GM19328 (cell line): ENCODE data around the gene ABCD3.

Source experiments
- ATAC-seq: cut with Tn5 transposase; IDR thresholded peaks from one replicate; pipeline ENCODE4 v1.9.1; 2021; ENCODE audit warnings: mild to moderate bottlenecking, moderate library complexity; ENCODE audit not compliant: unreplicated experiment

The ABCD3 gene

DNA sequence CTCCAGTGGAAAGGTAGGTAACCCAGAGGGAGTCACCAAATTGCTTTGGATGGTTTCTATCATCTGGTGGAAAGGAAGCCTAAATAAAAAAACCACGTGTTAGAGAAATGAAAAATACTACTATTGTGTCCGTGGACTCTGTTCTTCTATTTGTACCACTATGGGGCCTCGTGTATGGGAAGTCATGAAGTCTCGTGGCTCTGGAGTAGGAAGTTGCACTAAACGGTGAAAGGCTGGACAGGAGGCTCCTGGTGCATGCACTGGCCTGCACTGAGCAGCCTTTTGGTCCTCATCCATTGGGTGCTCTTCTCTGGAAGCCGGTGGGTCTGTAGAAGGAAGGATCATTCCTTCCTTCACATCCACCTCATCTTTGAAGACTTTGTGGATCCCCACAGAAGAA, 106.3 kb downstream of the ABCD3 start:
- no peak for ATAC-seq

DNA sequence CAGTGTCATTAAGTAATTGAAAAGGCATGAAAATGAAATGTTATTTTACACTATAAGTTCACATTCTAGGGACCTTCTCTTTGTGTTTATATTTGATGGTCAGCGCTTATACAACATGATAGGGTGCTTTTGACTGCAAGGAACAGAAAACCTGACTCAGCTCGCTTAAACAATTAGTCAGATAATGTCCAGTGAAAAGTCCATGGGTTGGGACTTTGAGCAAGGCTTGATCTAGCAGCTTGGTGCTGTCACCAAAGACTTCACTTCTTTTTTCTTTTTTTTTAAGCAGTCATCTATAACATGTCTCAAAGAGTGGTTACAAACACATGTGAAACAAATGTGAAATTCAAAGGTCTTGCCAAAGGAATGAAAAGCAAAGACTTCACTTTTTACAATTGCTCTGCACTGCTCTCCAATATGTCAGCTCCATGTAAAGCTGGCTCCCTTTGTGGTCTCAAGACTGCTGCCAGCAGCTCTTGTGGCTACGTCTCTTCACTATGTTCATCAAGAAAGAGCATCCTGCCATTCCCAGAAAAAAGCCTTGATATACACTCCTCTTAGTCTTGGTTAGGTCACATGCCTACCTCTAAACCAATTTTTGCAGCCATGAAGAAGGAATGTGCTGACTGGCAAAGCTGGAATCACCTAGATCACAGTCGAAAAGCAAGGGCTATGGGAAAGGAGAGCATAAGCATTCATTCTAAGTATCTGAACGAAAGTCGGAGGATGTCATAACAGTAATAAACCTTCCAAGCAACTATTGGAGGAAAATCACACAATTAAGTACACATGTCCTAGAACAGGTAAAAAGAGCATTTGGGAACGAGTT, 108.2 kb downstream of the ABCD3 start:
- ATAC-seq: no peak

DNA sequence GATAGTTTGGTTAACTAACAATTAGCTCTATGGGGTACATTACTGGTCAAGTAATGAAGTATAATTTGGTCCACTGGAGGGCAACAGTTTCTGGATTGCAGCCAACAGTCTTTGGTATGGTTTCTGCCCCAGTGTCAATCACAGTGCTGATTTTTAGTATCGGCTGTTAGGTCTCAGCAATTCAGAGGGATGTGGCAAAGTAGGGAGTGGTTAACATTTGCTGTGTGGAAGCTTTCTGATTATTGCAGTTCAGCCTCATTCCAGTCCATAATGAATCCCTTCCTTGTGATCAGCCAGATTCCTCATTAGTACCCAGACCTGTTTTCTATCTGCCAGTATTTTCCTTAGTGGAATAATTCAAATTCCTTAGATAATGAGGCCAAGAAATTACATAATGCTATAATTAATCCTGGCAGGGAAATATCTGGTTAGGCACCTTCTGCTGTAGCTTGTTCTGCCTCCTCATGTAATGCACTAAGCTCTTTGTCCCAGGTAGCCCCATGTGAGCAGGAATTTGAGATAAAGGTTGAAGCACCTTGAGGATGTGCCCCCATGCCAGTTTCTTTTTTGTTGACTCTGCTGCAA, 109.3 kb downstream of the ABCD3 start:
- ATAC-seq: no peak

DNA sequence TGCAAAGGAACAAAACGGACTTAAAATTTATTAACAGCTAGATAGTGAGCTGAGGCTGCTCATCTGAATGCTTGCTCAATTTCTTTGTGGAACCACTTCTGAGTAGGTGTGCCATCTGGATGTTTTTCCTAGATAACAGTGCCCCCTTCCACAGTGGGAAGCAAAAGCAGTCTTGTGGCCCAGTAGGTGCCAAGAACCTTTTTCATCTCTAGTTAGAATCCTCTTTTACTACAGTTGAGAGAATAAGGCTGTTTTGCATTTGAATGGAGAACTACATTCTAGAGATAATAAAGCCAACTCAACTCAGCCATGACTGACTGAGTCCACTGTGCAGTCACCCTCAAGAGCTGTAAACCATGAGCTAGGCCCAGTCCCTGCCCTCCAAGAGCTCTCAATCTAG, 110.1 kb downstream of the ABCD3 start:
- no peak for ATAC-seq

DNA sequence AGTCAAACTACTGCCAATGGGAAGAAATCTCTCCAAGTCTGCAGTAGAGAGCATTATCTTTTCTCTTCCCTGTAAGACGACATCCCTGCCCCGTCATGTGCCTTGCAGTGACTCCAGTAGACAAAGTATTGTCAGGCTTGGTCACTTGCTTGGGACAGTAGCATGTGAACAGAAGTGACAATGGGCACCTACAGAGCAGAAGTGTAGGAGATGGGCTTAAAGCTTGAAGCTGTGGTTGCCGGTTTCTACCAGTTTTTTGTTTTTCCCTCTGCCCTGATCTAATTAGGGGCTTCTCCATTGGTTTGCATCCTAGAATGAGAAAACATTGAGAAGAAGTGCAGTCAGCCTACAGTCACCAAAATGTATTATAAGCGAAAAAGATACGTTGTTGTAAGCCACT, 110.6 kb downstream of the ABCD3 start:
- no peak for ATAC-seq

DNA sequence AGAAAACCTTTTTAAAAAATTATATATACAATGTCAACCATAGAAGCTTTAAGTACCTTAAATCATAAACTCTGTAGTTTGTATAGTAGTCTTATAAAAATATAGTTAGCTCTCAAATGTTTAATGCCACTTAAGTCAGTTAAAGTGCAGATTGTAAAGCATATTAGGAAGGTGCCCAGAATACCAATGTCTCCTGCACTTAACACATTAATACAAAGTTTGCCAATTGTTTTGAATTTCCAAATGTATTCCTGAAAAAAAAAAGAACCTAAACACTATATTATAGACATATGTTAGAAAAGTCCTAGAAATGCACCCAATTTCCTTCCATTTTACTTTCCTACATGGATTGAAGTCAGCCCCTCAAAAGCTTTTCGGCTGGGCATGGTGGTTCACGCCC, 111.2 kb downstream of the ABCD3 start:
- ATAC-seq: no peak

DNA sequence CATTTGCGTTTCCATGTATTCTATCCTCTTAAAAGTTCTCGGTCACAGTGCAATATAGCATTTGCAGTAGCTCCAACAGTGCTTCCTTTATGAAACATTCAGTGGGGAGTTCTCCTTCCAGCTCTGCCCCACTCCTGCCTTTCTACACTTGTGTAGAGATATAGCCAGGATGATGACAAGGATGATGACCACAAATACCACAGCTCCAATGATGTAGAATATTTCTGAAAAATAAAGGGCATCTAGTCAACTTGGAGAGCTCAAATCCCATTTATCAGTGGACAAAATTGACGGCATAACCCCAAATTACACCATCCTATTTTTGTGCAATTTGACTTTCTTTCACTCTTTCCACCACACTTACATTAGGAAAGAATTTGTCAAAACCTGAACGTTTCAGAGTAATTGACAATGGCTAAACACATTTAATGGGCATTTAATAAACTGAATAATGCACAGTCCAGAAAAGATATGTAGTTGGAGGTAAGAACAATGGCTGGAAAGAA, 112.2 kb downstream of the ABCD3 start:
- no peak for ATAC-seq

DNA sequence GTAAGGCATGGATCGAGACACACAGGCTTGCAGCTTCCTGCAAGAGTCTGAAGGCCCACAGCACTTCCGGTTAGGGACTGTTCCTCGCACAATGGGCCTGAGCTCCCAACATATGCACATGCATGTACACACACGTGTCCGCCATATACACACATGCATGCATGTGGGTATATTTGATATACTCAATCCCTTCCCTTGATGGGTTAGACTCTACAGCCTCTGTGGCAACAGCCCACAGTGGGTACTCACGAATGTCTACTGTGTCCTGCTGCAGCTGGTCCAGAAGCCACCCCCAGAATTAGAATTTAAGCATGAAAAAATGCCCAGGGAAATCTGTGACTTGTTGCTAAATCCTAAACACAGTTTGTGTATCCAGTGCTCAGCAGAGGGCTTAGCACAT, 113.5 kb downstream of the ABCD3 start:
- ATAC-seq: no peak

DNA sequence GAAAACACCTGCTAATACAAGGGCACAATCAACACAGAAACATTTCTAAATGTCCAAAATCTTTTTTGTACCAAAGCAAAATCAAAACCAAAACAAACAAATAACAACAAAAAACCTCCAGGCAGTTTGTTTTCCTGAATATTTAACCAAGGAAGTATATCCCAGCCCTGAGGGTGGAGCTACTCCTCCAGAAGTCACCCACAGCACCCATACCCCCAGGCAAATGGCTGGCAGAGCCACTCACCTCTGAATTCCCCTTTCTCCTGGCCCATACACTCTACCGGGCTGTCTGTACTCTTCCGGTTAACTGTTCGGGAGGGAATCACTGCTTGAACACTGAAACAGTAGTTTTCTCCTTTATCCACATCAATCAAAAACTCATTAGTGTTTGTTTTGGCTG, 113.9 kb downstream of the ABCD3 start:
- ATAC-seq: no peak

DNA sequence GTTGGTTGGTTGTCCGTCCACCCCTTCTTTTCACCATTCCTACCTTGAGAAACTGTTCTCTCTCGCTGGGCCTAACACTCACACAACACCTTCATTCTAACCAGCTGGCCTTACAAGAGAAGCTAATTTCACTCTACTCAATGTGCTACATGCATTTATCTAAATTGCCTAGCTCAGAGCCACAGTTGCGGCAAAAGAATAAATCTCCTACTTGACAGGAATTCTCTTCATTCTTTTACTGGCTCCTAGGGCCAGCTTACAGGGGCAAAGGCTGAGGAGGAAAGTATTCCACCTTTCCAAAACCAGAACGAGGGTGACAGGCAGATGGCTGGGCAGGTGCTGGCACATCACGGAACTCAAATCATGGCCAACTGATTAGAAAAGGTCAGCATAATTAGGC, 116.9 kb downstream of the ABCD3 start:
- no peak for ATAC-seq

DNA sequence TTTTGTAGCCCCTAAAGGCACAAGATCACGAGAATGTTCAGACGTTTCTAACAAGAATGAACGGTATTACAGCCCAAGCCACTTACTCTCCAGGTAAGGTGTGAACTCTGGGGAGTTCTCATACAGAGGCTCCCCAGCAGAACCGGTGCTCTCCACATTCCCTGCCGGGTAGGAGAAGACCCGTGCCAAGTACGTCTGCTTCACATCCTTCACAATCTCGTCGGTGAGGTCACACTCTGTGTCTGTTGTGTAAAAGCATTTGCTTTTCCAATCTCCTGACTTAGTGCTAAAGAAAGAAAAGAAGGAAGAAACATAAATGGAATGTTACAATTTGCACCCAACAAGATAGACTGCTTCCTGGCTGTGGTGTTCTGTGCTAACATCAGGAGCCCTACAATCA, 117.7 kb downstream of the ABCD3 start:
- no peak for ATAC-seq

DNA sequence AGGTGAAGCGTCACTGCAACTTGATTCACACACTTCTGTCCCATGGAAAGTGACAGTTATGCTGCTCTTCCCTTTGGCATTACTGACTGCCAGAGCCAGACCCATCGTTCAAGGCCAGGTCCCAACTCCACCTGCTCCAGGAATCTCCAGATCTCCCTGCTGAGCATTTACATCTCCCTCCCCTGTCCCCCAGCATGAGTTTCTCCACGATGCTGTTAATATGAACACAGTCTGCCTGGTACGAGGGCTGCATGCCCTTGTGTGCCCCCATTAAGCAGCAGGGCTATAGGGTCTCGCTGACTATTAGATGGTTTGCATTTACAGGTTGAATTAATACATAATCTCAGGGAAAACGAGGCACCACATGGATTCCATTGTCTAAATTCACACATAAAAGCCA, 119.1 kb downstream of the ABCD3 start:
- ATAC-seq: no peak

DNA sequence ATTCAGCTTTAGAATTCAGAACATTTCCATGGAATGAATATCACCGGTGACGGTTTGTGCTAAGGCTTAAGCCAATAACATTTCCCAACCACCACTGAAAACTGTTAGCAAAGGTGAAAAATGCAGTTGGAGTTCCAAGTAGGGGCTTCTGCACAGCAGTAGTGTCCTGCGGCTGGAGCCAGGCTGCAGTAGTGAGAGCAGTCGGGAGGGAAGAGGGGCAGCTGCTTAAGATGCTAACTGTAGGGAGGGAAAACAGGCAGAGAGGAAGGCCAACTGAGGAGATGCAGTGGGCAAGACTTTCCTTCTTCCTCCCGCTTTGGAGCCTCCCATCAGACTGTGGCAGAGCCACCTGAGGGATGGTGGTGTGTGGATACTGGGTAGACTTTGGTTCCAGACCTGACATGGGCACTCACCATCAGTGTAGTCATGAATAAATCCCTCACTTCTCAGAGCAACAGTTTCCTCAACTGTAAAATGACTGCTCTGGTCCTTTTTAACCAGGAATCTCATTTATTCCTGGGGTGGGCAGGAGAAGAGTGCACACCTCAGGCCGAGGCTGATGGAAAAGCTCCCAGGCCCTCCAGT, 120.1 kb downstream of the ABCD3 start:
- no peak for ATAC-seq

DNA sequence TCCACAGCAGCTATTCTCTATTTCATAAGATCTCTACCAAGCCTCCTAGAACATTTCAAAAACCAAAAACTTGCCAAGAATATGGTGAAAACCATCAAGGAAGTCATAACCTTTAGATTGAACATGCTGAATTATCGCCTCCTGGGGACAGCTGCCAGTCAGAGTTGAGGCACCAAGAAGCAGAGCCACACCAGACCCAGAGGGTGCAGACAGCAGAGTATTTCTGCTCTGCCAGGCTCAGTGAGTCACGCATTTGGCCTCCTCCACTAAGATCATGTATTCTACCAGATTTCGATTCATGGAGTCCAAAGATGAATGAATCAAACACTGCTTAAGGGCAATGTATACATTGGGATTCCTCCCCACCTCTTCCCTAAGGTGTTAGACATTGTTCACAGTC, 121.3 kb downstream of the ABCD3 start:
- ATAC-seq: no peak

DNA sequence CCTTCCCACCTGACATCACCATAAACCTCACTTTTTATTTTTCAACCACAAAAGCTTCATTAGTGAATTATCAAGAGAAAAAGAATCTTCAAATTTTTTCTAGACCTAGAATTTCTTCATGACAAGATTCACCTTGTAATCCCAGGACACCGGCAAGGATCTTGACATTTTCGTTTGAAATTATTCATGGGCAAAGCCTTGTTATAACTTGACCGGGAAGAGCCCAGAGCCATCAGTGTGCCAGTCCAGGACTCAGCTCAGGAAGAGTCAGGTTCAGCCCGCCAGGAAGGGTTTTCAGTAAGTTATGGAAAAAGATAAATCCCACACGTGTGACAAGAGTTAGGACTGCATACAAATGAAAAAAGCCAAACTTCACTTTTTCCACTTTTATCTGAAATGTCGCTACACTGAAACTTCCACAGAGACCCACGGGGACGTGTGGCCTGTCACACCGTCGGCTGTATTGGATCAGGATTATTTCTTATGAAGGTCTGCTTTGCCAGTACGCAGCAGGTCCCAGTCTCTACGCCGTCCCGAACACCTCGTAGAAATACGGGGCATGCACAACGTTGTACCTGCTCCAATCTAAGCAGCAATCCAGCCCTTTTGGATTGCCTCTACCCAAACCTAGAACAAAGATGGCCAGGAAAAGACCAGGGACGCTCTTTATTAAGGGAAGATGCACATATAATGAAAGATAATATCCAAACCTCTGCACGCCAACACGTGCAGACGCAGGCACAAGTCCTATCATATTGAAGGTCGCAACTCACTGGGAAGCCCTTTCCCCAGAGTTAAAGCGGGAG, 122.5 kb downstream of the ABCD3 start:
- no peak for ATAC-seq

DNA sequence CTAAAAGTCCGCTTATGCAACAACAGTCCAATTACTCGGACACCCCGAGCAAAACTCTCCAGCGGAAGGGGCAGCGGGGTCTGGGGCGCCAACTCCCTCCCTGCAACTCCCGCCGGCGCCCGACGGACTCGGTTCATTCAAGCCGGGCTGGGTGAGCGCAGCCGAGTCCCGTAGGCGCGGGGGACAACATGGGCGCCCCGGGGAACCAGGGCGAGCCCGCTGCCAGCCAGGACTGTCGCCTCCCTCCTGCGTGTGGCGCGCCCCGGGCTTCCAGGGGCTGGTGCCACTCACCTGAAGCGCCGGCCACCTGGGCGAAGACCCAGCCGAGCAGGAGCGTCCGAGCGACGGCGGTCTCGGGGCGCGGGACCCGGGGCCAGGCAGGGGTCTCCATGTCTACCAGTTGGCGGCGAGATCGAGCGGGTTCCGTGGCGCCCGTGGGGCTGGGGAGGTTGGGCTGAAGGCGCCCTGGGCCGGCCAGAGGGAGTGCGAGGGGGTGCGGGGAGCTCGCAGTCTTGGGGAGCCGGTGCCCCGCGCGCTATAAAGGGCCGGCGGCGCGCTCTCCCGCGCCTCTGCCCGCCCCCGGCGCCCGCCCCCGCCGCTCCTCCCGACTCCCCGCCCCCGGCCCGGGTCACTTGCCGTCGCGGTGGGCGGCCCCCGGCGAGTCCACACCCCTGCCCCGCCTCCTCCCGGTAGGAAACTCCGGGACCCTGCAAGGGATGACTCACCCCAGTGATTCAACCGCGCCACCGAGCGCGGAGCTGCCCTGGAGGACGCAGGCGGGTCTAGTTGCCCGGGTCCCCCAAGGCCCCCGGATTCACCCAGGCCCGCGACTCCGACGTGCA, 123.3 kb downstream of the ABCD3 start, which contains the start of gene F3:
TSS of gene F3 (minus strand) at position 514 of the 842 bp plus-strand sequence. CDS start at position 391, 123 bp downstream.
- ATAC-seq: no peak

DNA sequence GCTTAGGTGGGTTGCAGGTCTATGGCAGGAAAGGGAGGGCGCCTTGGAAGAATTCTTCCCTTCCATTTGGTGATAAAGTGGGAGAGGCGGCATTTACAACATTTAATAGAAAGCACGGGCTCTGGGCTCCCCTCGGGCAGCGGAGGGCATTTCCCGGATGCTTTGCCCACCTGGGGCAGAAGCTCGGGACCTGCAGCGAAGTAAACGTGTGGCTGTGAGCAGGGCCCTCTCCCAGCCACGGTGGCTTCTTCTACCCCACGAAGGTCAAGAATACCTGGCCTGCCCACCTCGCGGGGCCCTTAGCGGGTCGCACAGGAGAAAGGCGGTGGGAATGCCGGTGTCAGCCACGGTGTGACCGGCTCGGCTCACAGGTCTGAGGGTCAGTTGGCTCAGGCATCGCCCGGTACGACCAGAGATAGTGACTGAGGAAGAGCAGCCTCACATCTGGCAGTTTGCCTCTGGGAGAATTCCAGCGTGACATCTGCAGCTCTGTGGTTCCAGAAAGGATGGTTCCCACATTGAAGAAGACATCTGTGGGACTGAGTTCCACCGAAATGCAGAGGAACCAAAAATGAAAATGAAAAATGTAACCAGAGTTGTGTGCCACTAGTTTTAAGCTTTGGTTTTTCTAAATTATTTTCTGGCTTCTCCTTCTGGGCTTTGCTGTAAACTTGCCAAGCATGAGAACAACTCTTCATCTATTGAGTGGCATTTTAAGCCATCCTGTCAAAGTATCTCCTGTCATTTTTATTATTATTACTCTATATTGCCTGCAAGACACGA, 124.1 kb downstream of the ABCD3 start:
- no peak for ATAC-seq

DNA sequence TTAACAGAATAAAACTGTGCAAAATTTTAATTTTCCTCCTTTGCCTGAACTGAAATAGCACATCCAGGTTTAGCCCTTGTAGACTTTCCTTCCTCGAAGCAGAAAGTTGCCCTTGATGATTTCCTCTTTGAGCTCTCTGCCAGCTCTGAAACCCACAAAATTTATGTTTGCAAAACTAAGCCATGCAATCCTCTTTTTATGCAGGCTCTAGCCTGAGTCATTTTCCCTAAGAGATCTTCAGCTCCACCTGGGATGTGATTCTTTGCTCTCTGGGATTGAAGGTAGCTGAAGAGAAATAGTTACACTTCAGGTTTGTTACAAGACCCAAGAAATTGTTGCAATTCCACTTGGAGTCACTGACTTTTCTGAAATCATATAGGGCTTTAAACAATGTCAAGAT, 124.8 kb downstream of the ABCD3 start:
- no peak for ATAC-seq

DNA sequence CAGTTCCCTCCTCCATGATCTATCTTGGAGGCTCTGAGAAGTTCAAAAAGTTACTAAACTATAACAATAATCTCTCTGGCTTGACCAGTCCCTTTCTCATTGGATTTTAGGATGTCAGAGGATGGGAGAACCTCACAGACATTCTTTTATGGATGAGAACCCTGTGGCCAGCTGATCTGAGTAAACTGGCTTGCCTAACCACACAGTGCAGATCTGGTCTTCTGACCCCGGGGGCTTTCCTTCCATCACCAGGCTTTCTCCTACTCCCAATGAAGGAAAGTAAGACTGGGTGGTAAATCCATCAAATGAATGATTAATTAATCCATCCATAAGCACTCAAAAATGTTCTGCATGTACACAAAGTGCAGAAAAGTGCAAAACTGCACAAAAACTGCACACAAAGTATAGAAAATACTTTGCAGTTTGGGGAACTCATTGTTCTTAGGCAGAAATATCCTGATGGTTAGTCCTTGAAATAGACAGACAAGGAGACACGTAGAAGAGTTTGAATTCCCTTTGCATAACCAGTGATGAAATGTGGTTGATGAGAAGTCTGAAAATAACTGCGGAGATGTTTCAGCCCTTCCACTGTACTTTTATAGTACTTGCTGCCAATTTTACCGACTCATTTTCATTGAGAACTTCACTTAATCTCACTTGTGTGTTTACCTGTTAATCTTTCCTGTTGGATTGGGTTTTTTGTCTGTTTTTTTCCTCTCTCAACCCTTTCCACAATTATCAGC, 125.9 kb downstream of the ABCD3 start:
- ATAC-seq: no peak
